Measurements from ENCODE around the gene HSPA12B.

DNA sequence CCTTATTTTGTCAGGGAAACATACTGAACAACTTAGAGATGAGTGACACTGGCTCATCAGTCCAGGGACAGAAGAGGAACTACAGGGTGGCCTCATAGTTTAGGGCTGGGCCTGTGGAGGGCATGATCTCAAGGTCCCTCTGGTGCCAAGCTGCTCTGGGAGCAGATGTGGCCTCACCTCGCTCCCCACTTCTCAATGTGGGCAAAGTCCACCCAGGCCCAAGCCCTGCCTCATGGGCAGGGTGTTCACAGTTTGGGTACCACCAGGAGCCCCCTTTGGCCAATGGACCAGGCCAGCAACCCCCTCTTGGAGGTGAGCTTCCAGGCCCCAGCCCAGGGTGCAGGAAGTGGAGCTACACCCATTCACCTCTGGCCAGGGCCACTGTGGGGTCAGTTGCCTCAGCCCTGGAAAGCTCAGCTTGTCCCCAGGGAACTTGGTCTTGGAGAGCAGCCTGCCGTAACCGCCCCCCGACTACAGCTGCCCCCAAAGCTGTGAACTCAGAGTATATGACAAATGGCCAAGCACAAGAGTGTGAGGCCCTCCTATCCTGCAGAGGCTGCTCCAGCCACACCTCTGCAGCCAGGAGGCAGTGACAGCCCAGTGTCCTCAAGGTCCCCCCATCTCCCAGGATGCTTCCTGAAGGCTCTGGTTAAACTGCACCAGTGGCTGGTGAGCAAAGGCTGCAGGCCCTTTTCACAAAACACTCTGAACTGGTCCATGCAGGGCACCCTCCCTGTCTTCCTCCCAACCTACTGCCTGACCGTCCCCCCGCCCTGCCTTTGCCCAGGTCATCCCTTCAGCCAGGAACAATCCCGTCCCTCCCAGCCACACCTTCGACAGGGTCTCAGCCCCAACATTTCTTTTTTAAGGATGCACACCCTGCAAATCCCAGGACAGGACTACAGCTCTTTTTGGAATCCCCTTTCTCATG, 31.5 kb downstream of the HSPA12B start:
- TF ChIP-seq, protein P1, sequence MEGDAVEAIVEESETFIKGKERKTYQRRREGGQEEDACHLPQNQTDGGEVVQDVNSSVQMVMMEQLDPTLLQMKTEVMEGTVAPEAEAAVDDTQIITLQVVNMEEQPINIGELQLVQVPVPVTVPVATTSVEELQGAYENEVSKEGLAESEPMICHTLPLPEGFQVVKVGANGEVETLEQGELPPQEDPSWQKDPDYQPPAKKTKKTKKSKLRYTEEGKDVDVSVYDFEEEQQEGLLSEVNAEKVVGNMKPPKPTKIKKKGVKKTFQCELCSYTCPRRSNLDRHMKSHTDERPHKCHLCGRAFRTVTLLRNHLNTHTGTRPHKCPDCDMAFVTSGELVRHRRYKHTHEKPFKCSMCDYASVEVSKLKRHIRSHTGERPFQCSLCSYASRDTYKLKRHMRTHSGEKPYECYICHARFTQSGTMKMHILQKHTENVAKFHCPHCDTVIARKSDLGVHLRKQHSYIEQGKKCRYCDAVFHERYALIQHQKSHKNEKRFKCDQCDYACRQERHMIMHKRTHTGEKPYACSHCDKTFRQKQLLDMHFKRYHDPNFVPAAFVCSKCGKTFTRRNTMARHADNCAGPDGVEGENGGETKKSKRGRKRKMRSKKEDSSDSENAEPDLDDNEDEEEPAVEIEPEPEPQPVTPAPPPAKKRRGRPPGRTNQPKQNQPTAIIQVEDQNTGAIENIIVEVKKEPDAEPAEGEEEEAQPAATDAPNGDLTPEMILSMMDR (conservative IDR thresholded peaks at IDR 0.05): no peak
- no peak for TF ChIP-seq ZFX (IDR thresholded peaks at IDR 0.05)
